GM12875 (cell line): ENCODE measurements around the gene TSC22D2.
A peak's percentile ranks its signal among the peaks of the same experiment; 100 is the strongest.

Source experiments
- H3K4me3 ChIP-seq: one replicate; pipeline ENCODE4 v1.5.1; 2011; ENCODE audit warnings: low read depth, low read length, control low read depth
- TF ChIP-seq, protein P1 (sequence below): IDR thresholded peaks from 2 replicates; pipeline ENCODE4 v1.5.1; 2011; ENCODE audit warnings: low read depth, mild to moderate bottlenecking, control low read depth, inconsistent platforms, low read length, moderate library complexity, borderline replicate concordance; ENCODE audit not compliant: insufficient read depth

TSC22D2 gene

DNA sequence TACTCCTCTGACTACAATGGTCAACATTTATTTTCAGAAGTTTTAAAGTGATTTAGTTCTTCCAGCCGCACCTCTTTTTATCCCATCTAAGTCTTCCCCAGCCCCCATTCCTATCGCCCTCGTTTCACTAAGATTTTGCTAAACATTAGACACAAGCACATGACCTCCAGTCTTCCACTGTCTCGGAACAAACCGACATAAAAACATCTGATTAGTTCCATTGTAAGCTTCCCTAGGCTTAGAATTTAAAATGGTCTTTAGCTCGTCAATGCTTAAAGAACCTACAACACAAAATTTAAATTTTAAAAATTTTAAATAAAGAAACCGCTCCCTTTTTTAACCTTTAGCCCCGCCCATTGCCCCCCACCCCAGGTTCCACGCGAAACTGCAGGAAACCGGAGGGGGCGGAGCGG, 284 bp upstream of the TSC22D2 start:
- peak overlapping the region; percentile 53 for H3K4me3 ChIP-seq
- TF ChIP-seq, protein P1, sequence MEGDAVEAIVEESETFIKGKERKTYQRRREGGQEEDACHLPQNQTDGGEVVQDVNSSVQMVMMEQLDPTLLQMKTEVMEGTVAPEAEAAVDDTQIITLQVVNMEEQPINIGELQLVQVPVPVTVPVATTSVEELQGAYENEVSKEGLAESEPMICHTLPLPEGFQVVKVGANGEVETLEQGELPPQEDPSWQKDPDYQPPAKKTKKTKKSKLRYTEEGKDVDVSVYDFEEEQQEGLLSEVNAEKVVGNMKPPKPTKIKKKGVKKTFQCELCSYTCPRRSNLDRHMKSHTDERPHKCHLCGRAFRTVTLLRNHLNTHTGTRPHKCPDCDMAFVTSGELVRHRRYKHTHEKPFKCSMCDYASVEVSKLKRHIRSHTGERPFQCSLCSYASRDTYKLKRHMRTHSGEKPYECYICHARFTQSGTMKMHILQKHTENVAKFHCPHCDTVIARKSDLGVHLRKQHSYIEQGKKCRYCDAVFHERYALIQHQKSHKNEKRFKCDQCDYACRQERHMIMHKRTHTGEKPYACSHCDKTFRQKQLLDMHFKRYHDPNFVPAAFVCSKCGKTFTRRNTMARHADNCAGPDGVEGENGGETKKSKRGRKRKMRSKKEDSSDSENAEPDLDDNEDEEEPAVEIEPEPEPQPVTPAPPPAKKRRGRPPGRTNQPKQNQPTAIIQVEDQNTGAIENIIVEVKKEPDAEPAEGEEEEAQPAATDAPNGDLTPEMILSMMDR: no peak

DNA sequence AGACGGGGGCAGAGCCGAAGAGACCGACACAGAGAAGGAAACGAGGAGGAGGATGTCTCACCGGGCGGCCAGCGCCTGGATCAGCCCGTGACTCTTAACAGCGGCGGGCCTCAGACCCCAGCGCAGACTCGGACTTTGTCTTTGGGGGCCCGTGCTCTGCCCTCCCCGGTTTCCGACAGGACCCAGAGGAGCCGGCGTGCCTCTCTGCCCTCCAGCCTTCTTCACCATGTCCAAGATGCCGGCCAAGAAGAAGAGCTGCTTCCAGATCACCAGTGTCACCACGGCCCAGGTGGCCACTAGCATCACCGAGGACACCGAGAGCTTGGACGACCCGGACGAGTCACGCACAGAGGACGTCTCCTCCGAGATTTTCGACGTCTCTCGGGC, 1.0 kb downstream of the TSC22D2 start:
- TF ChIP-seq, protein P1: no peak
- peak overlapping the region; percentile 78 for H3K4me3 ChIP-seq

DNA sequence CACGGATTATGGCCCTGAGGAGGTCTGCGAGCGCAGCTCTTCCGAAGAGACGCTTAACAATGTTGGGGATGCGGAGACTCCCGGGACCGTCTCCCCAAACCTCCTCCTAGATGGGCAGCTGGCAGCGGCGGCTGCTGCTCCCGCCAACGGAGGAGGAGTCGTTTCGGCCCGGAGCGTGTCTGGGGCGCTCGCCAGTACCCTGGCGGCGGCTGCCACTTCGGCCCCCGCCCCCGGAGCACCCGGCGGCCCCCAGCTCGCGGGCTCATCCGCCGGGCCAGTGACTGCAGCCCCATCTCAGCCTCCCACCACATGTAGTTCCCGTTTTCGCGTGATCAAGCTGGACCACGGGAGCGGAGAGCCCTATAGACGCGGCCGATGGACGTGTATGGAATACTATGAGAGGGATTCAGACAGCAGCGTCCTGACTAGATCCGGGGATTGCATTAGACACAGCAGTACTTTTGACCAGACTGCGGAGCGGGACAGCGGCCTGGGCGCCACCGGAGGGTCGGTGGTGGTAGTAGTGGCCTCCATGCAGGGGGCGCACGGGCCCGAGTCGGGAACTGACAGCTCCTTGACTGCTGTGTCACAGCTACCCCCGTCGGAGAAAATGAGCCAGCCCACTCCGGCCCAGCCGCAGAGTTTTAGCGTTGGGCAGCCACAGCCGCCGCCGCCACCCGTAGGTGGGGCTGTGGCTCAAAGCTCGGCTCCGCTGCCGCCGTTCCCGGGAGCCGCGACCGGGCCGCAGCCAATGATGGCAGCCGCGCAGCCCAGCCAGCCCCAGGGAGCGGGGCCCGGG, 1.6 kb downstream of the TSC22D2 start:
- H3K4me3 ChIP-seq: peak overlapping the region; percentile 78
- TF ChIP-seq, protein P1: peak; percentile 54

DNA sequence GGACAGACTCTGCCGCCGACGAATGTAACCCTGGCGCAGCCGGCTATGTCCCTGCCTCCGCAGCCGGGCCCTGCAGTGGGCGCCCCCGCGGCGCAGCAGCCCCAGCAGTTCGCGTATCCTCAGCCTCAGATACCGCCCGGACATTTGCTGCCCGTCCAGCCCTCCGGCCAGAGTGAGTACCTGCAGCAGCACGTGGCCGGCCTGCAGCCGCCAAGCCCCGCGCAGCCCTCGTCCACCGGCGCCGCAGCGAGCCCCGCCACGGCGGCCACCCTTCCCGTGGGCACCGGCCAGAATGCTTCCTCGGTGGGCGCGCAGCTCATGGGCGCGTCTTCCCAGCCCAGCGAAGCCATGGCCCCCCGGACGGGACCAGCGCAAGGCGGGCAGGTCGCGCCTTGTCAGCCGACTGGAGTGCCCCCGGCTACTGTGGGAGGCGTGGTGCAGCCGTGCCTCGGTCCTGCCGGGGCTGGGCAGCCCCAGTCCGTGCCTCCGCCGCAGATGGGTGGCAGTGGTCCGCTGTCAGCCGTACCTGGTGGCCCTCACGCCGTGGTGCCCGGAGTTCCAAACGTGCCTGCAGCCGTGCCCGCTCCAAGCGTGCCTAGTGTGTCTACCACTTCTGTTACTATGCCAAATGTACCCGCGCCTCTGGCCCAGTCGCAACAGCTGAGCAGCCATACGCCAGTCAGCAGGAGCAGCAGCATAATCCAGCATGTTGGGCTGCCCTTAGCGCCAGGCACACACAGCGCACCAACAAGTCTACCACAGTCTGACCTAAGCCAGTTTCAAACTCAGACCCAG, 2.4 kb downstream of the TSC22D2 start:
- TF ChIP-seq, protein P1: no peak
- peak overlapping the region; percentile 78 for H3K4me3 ChIP-seq

DNA sequence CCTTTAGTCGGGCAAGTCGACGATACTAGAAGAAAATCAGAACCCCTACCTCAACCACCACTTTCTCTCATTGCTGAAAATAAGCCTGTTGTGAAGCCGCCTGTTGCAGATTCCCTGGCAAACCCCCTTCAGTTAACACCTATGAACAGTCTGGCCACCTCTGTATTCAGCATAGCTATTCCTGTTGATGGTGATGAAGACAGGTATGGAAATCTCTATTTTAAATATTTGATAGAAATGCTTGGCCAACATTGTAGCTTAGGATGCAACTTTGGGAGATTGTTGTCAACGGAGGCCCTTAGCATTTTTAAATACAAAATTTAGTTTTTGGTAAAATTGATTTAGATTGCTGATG, 3.0 kb downstream of the TSC22D2 start:
- H3K4me3 ChIP-seq: peak overlapping the region; percentile 78
- TF ChIP-seq, protein P1: no peak

DNA sequence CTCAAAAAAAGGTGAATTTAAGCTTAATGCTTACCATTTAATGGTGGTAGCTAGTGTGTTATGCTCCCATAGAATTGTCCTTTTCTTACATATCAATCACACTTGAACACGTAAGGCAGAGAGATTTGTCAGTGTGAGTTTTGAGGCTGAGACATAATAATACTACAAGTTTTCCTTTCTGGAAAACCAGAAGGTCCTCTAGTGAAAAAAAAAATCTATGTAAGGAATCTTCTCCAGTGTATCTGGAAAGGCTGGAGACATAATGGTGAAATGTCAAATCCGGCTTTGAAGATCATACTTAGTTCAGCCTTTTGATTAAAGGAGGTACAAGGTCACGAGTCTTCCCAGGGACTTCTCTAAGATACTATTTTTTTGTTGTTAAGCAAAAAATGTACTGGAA, 3.4 kb downstream of the TSC22D2 start:
- TF ChIP-seq, protein P1: no peak
- H3K4me3 ChIP-seq: peak overlapping the region; percentile 52
